K562 (cell line): ENCODE data around the gene SLC22A23. TPM values are rescaled to one million over a fixed set of nuclear protein-coding genes. Genes with fewer than 3 reads are reported as not detected.

ENCODE experiments used
- CXXC5 ChIP-seq: fragments of 250-450 bp; sonication (Bioruptor Pico); IDR thresholded peaks from 2 replicates; pipeline ENCODE4 v1.8.0; 2022; ENCODE audit warnings: inconsistent platforms, mild to moderate bottlenecking, moderate library complexity
- EWSR1 ChIP-seq: fragments of 450-650 bp; IDR thresholded peaks from 2 replicates; pipeline ENCODE4 v1.6.1; 2018; ENCODE audit warnings: borderline replicate concordance, mild to moderate bottlenecking, low read depth, moderate library complexity; ENCODE audit not compliant: partially characterized antibody
- FOXK1 ChIP-seq: sonication (generic); formaldehyde crosslinking; IDR thresholded peaks from 2 replicates; pipeline ENCODE4 v1.8.0; 2022; ENCODE audit warnings: missing genetic modification reagents, mild to moderate bottlenecking, borderline replicate concordance
- HSF4 ChIP-seq: fragments of 250-450 bp; sonication (Bioruptor Pico); IDR thresholded peaks from 2 replicates; pipeline ENCODE4 v2.1.2; 2022; ENCODE audit warnings: mild to moderate bottlenecking, moderate library complexity, borderline replicate concordance
- KDM5B ChIP-seq: fragments of 200-600 bp; sonication (generic); IDR thresholded peaks from 2 replicates; pipeline ENCODE4 v1.6.1; 2012; ENCODE audit warnings: low read depth, mild to moderate bottlenecking, moderate library complexity, low read length, control low read depth, inconsistent platforms; ENCODE audit not compliant: insufficient replicate concordance
- KHSRP ChIP-seq: fragments of 450-650 bp; IDR thresholded peaks from 2 replicates; pipeline ENCODE4 v1.6.1; 2017
- LEF1 ChIP-seq: fragments of 450-650 bp; IDR thresholded peaks from 2 replicates; pipeline ENCODE4 v1.6.1; 2016; ENCODE audit warnings: mild to moderate bottlenecking
- MYNN ChIP-seq, 2 experiments: sonication (generic); formaldehyde crosslinking in 1 of 2; IDR thresholded peaks; 2 replicates each; pipeline versions ENCODE4 v1.5.0 to v1.6.1; 2016 to 2020; ENCODE audit warnings: antibody characterized with exemption in 1 of 2, missing genetic modification reagents in 1 of 2
- NFYB ChIP-seq: IDR thresholded peaks from 2 replicates; pipeline ENCODE4 v1.6.1; 2011; ENCODE audit warnings: mild to moderate bottlenecking, moderate library complexity; ENCODE audit not compliant: insufficient read length; ENCODE audit errors: extremely low read depth
- SAP30 ChIP-seq: fragments of 200-600 bp; sonication (generic); IDR thresholded peaks from 2 replicates; pipeline ENCODE4 v1.6.1; 2012; ENCODE audit warnings: borderline replicate concordance, low read depth, mild to moderate bottlenecking, moderate library complexity, low read length, control low read depth, inconsistent platforms; ENCODE audit not compliant: insufficient read depth, poor library complexity, severe bottlenecking
- ZFX ChIP-seq: sonication (generic); formaldehyde crosslinking; IDR thresholded peaks from 2 replicates; pipeline ENCODE4 v1.8.0; 2022; ENCODE audit warnings: mild to moderate bottlenecking, missing genetic modification reagents, moderate library complexity
- ZNF224 ChIP-seq: sonication (generic); formaldehyde crosslinking; IDR thresholded peaks from 2 replicates; pipeline ENCODE4 v1.8.0; 2022; ENCODE audit warnings: mild to moderate bottlenecking, missing genetic modification reagents
- ZNF644 ChIP-seq: fragments of 200-800 bp; sonication (Bioruptor generic); IDR thresholded peaks from 2 replicates; pipeline ENCODE4 v1.6.1; 2016; ENCODE audit warnings: low read depth, missing genetic modification characterization, missing compliant biosample characterization
- ZNF699 ChIP-seq: fragments of 250-450 bp; sonication (Bioruptor Pico); IDR thresholded peaks from 2 replicates; pipeline ENCODE4 v1.8.0; 2021; ENCODE audit warnings: mild to moderate bottlenecking, moderate library complexity; ENCODE audit not compliant: insufficient replicate concordance
- polyA plus RNA-seq, 8 experiments: library from polyadenylated mRNA; depleted of rRNA in 4 of 8; stranded (reverse) in 5 of 8; unstranded in 3 of 8; fragments of >200 nt; fragmentation: Nextera tagmentation in 2 of 8; fragmentation: Illumina TruSeq in 1 of 8; extraction: Ambion mirVana in 2 of 8; extraction: Trizol in 1 of 8; gene quantifications; 2 replicates each; pipeline versions ENCODE4 v1.2.1 to v1.2.3, GENCODE V29; 2011 to 2014; ENCODE audit warnings: inconsistent platforms in 1 of 8, missing spikeins in 1 of 8
- total RNA-seq, 7 experiments: library from RNA; depleted of rRNA in 6 of 7; stranded (reverse); fragments of >200 nt in 6 of 7; fragmentation: Illumina TruSeq in 2 of 7; extraction: Trizol in 2 of 7; gene quantifications; 2 replicates each; pipeline versions ENCODE4 v1.2.1 to v1.2.3, GENCODE V29; 2011 to 2021; ENCODE audit warnings: low replicate concordance in 1 of 7
- TF ChIP-seq, protein P1 (sequence below): fragments of 450-650 bp; IDR thresholded peaks from 2 replicates; pipeline ENCODE4 v1.7.0; 2016; ENCODE audit warnings: borderline replicate concordance
- TF ChIP-seq, protein P2 (sequence below): fragments of 250-450 bp; sonication (Bioruptor Pico); IDR thresholded peaks from 2 replicates; pipeline ENCODE4 v1.8.0; 2021; ENCODE audit warnings: borderline replicate concordance, mild to moderate bottlenecking, moderate library complexity; ENCODE audit not compliant: poor library complexity, severe bottlenecking
- TF ChIP-seq, protein P3 (sequence below): sonication (generic); formaldehyde crosslinking; IDR thresholded peaks from 2 replicates; pipeline ENCODE4 v1.4.0; 2020; ENCODE audit warnings: mild to moderate bottlenecking, missing genetic modification reagents
- TF ChIP-seq, protein P4 (sequence below): fragments of 450-650 bp; IDR thresholded peaks from 2 replicates; pipeline ENCODE4 v1.6.1; 2016

Gene SLC22A23
- total and polyA plus RNA-seq, 9 of the 15 experiments (the other 6 are each of a cell fraction or from before 2014, with no cell fraction given), result 0.30 to 8.7 (median 2.5) TPM

DNA sequence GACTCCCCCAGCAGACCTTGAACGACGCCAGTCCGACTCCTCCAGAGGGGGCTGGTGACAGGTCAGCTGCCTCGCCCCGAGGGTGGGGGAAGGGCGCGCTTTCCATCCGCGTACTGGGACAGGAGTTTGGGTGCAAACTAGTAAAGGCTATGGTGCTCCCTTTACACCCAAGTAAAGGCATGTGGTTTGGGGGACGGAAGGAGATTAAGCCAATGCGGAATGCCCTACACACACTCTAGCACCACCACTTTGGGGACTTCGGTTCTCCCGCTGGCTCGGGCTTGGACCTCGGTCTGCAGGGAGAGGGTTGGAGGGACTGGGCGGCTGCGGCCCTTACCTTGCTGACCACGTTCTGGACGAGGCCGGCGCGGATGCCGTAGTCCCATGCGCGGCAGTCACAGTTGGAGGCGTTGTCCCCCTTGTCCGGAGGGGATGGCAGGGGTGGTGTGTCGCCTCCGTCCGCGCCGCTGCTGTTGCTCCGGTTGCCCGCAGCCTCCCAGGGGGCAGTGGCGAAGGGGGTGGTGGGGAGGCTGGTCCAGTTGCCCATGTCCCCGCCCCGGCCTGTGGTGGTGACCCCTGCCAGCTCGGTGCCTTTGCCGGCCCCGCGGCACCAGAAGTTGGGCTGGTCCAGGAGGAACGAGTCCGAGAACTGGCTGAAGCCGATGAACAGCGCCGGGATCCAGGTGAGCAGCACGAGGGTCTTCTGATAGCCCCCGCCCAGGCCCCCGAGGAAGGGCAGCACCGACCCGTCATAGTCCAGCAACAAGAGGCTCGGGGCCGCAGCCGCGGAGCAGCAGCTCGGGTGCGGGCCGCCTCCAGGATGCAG, 1.1 kb downstream of the SLC22A23 start (continued):
- TF ChIP-seq, protein P1, sequence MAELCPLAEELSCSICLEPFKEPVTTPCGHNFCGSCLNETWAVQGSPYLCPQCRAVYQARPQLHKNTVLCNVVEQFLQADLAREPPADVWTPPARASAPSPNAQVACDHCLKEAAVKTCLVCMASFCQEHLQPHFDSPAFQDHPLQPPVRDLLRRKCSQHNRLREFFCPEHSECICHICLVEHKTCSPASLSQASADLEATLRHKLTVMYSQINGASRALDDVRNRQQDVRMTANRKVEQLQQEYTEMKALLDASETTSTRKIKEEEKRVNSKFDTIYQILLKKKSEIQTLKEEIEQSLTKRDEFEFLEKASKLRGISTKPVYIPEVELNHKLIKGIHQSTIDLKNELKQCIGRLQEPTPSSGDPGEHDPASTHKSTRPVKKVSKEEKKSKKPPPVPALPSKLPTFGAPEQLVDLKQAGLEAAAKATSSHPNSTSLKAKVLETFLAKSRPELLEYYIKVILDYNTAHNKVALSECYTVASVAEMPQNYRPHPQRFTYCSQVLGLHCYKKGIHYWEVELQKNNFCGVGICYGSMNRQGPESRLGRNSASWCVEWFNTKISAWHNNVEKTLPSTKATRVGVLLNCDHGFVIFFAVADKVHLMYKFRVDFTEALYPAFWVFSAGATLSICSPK, result no peak
- TF ChIP-seq ZNF699 (CRISPR knock-in tag) (no peak), KDM5B (peak; percentile 76), ZNF644 (tag) (no peak), HSF4 (no peak), ZFX (CRISPR knock-in tag) (peak; percentile 76), KHSRP (no peak), ZNF224 (0 out of 2 replicates have a peak, but pooled peaks have one; percentile 55), SAP30 (peak; percentile 32), NFYB (no peak), EWSR1 (no peak), MYNN (IDR thresholded peaks at IDR 0.05) (no peak), MYNN (CRISPR knock-in tag; IDR thresholded peaks at IDR 0.05) (no peak), CXXC5 (CRISPR knock-in tag) (peak; percentile 38; the same call in 1 of the 2 replicates), FOXK1 (CRISPR knock-in tag) (peak; percentile 89; the same call in 1 of the 2 replicates), LEF1 (no peak)
- TF ChIP-seq, protein P2, sequence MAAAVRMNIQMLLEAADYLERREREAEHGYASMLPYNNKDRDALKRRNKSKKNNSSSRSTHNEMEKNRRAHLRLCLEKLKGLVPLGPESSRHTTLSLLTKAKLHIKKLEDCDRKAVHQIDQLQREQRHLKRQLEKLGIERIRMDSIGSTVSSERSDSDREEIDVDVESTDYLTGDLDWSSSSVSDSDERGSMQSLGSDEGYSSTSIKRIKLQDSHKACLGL (CRISPR knock-in tag), result no peak
- TF ChIP-seq, protein P3, sequence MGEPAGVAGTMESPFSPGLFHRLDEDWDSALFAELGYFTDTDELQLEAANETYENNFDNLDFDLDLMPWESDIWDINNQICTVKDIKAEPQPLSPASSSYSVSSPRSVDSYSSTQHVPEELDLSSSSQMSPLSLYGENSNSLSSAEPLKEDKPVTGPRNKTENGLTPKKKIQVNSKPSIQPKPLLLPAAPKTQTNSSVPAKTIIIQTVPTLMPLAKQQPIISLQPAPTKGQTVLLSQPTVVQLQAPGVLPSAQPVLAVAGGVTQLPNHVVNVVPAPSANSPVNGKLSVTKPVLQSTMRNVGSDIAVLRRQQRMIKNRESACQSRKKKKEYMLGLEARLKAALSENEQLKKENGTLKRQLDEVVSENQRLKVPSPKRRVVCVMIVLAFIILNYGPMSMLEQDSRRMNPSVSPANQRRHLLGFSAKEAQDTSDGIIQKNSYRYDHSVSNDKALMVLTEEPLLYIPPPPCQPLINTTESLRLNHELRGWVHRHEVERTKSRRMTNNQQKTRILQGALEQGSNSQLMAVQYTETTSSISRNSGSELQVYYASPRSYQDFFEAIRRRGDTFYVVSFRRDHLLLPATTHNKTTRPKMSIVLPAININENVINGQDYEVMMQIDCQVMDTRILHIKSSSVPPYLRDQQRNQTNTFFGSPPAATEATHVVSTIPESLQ (CRISPR knock-in tag), result no peak
- TF ChIP-seq, protein P4, sequence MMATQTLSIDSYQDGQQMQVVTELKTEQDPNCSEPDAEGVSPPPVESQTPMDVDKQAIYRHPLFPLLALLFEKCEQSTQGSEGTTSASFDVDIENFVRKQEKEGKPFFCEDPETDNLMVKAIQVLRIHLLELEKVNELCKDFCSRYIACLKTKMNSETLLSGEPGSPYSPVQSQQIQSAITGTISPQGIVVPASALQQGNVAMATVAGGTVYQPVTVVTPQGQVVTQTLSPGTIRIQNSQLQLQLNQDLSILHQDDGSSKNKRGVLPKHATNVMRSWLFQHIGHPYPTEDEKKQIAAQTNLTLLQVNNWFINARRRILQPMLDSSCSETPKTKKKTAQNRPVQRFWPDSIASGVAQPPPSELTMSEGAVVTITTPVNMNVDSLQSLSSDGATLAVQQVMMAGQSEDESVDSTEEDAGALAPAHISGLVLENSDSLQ, result no peak
